SK-N-SH (cell line): ENCODE results near the gene OR6B1. TPM values are rescaled to one million over a fixed set of nuclear protein-coding genes. Genes with fewer than 3 reads are reported as not detected.

Experiments
- CTCF ChIA-PET: fragments of 300-600, 350-600 bp; formaldehyde crosslinking; extraction: SDS; loops from one replicate; lab custom pipeline; 2021; lab: Yijun Ruan, JAX
- POLR2A ChIA-PET: fragments of 350-600 bp; sonication (Branson Sonifier 250); formaldehyde crosslinking; extraction: SDS; loops from one replicate; lab custom pipeline; 2020; ENCODE audit warnings: antibody characterized with exemption, inconsistent platforms; lab: Yijun Ruan, JAX
- DNase-seq: peaks from one replicate; pipeline ENCODE4 v3.0.0; 2012
- H2AFZ ChIP-seq: fragments of 200-600 bp; sonication (generic); 2 replicates; pipeline ENCODE4 v1.8.1; 2016; ENCODE audit warnings: antibody characterized with exemption, mild to moderate bottlenecking, low read depth
- H3F3A ChIP-seq: fragments of 200-600 bp; sonication (generic); replicated peaks from 2 replicates; pipeline ENCODE3; 2016; ENCODE audit warnings: antibody characterized with exemption, mild to moderate bottlenecking; ENCODE audit not compliant: insufficient read depth
- H3K27ac ChIP-seq, 2 experiments: fragments of 200-500 bp in 1 of 2; fragments of 200-600 bp in 1 of 2; sonication (Bioruptor generic) in 1 of 2; sonication (generic), shearing (Covaris generic) in 1 of 2; 2 replicates each; pipeline versions ENCODE4 v1.5.1 to v1.6.1; 2014 to 2016; ENCODE audit warnings: low read depth in 2 of 2, inconsistent platforms in 1 of 2, low read length in 1 of 2, mild to moderate bottlenecking in 1 of 2, mixed read lengths in 1 of 2
- H3K27me3 ChIP-seq: fragments of 200-600 bp; sonication (generic), shearing (Covaris generic); 2 replicates; pipeline ENCODE4 v1.6.1; 2016; ENCODE audit warnings: mixed run types; ENCODE audit not compliant: insufficient read depth
- H3K36me3 ChIP-seq, 2 experiments: fragments of 200-500 bp in 1 of 2; fragments of 200-600 bp in 1 of 2; sonication (Bioruptor generic) in 1 of 2; sonication (generic) in 1 of 2; replicated peaks in 1 of 2; 2 replicates each; pipeline versions ENCODE3 to v1.5.1; 2014 to 2016; ENCODE audit warnings: low read length in 1 of 2, mild to moderate bottlenecking in 1 of 2; ENCODE audit not compliant: insufficient read depth in 2 of 2, control insufficient read depth in 1 of 2
- H3K4me1 ChIP-seq, 2 experiments: fragments of 200-500 bp in 1 of 2; fragments of 200-600 bp in 1 of 2; sonication (Bioruptor generic) in 1 of 2; sonication (generic), shearing (Covaris generic) in 1 of 2; 2 replicates each; pipeline versions ENCODE4 v1.5.1 to v1.6.1; 2014 to 2016; ENCODE audit warnings: low read depth in 1 of 2, low read length in 1 of 2, mixed run types in 1 of 2; ENCODE audit not compliant: insufficient read depth in 2 of 2, control insufficient read depth in 1 of 2
- H3K4me2 ChIP-seq: fragments of 200-600 bp; sonication (generic), shearing (Covaris generic); 2 replicates; pipeline ENCODE4 v1.6.1; 2017; ENCODE audit warnings: mixed run types
- H3K4me3 ChIP-seq, 2 experiments: fragments of 200-500 bp in 1 of 2; fragments of 200-600 bp in 1 of 2; sonication (Bioruptor generic) in 1 of 2; sonication (generic), shearing (Covaris generic) in 1 of 2; 2 replicates each; pipeline versions ENCODE4 v1.5.1 to v1.8.1; 2014 to 2016; ENCODE audit warnings: low read depth in 2 of 2, inconsistent platforms in 1 of 2, low read length in 1 of 2, mild to moderate bottlenecking in 1 of 2, mixed read lengths in 1 of 2, moderate library complexity in 1 of 2
- H3K79me2 ChIP-seq: fragments of 200-600 bp; sonication (generic); 2 replicates; pipeline ENCODE4 v1.8.1; 2017; ENCODE audit warnings: mild to moderate bottlenecking; ENCODE audit not compliant: insufficient read depth
- H3K9ac ChIP-seq: fragments of 200-600 bp; sonication (generic); 2 replicates; pipeline ENCODE4 v1.6.1; 2017; ENCODE audit warnings: mixed run types
- H3K9me2 ChIP-seq: fragments of 200-600 bp; sonication (generic); 2 replicates; pipeline ENCODE4 v1.6.1; 2017; ENCODE audit warnings: mixed run types
- H3K9me3 ChIP-seq: fragments of 200-600 bp; sonication (generic); 2 replicates; pipeline ENCODE4 v1.6.1; 2017; ENCODE audit warnings: mixed run types, mild to moderate bottlenecking, moderate library complexity
- H4K20me1 ChIP-seq: fragments of 200-600 bp; sonication (generic); 2 replicates; pipeline ENCODE4 v1.6.1; 2017; ENCODE audit warnings: mild to moderate bottlenecking, mixed run types; ENCODE audit not compliant: insufficient read depth
- CHD2 ChIP-seq: fragments of 150-350 bp; IDR thresholded peaks from 2 replicates; pipeline ENCODE4 v1.6.1; 2018; ENCODE audit warnings: low read length; ENCODE audit not compliant: partially characterized antibody
- EP300 ChIP-seq, 2 experiments: IDR thresholded peaks; 2 replicates each; pipeline versions ENCODE4 v1.4.0 to v1.6.1; 2012; ENCODE audit warnings: borderline replicate concordance in 1 of 2, low read depth in 1 of 2, low read length in 1 of 2
- FOSL2 ChIP-seq: IDR thresholded peaks from 2 replicates; pipeline ENCODE4 v1.4.0; 2012; ENCODE audit warnings: low read depth, mild to moderate bottlenecking, moderate library complexity, borderline replicate concordance
- FOXJ3 ChIP-seq: sonication (generic); formaldehyde crosslinking; IDR thresholded peaks from 2 replicates; pipeline ENCODE4 v1.5.1; 2020; ENCODE audit warnings: mild to moderate bottlenecking, missing genetic modification reagents
- MEF2A ChIP-seq: IDR thresholded peaks from 2 replicates; pipeline ENCODE4 v1.4.0; 2012; ENCODE audit warnings: low read depth, borderline replicate concordance
- MXI1 ChIP-seq: IDR thresholded peaks from 2 replicates; pipeline ENCODE4 v1.6.1; 2012; ENCODE audit warnings: mild to moderate bottlenecking, low read depth, low read length, improper control_type of control experiment
- NFIC ChIP-seq: IDR thresholded peaks from 2 replicates; pipeline ENCODE4 v1.4.0; 2012; ENCODE audit warnings: borderline replicate concordance
- NRF1 ChIP-seq: IDR thresholded peaks from 2 replicates; pipeline ENCODE4 v1.6.1; 2012; ENCODE audit warnings: low read depth, mild to moderate bottlenecking, low read length
- RAD21 ChIP-seq: IDR thresholded peaks from 2 replicates; pipeline ENCODE4 v1.6.1; 2012; ENCODE audit warnings: mild to moderate bottlenecking, low read length
- RCOR1 ChIP-seq: fragments of 150-350 bp; IDR thresholded peaks from 2 replicates; pipeline ENCODE4 v1.6.1; 2017; ENCODE audit warnings: antibody characterized with exemption, low read length
- RXRA ChIP-seq: IDR thresholded peaks from 2 replicates; pipeline ENCODE4 v1.4.0; 2012; ENCODE audit warnings: low read depth, mild to moderate bottlenecking, borderline replicate concordance
- SIN3A ChIP-seq: IDR thresholded peaks from 2 replicates; pipeline ENCODE4 v1.6.1; 2012; ENCODE audit warnings: low read depth, mild to moderate bottlenecking, low read length, moderate library complexity, borderline replicate concordance
- SMC3 ChIP-seq: IDR thresholded peaks from 2 replicates; pipeline ENCODE4 v1.6.1; 2012; ENCODE audit warnings: low read depth, low read length, improper control_type of control experiment
- TEAD4 ChIP-seq: IDR thresholded peaks from 2 replicates; pipeline ENCODE4 v1.4.0; 2012; ENCODE audit warnings: mild to moderate bottlenecking, borderline replicate concordance; ENCODE audit not compliant: insufficient read depth
- WGBS: methylation state at CpG from one replicate; pipeline ENCODE4 v1.1.6; 2017; ENCODE audit warnings: low lambda C conversion rate; 5-methylcytosine and 5-hydroxymethylcytosine counted together
- polyA plus RNA-seq, 3 experiments: library from polyadenylated mRNA; depleted of rRNA; stranded (reverse); fragments of >200 nt; gene quantifications; 2 replicates each; pipeline ENCODE4 v1.2.3, GENCODE V29; 2012
- TF ChIP-seq, protein P1 (sequence below): fragments of 150-350 bp; IDR thresholded peaks from 2 replicates; pipeline ENCODE4 v1.6.1; 2017; ENCODE audit warnings: antibody characterized with exemption, low read length, low read depth, borderline replicate concordance
- TF ChIP-seq, protein P2 (sequence below): fragments of 150-350 bp; IDR thresholded peaks from 2 replicates; pipeline ENCODE4 v1.6.1; 2016; ENCODE audit warnings: mild to moderate bottlenecking, low read depth, low read length
- TF ChIP-seq, protein P3 (sequence below): fragments of 200-600 bp; sonication (generic); IDR thresholded peaks from 2 replicates; pipeline ENCODE4 v1.6.1; 2017; ENCODE audit warnings: antibody characterized with exemption, mild to moderate bottlenecking, moderate library complexity

Gene OR6B1
- polyA plus RNA-seq, 1 of the 3 experiments (the other 2 are of a cell fraction): not detected

- POLR2A ChIA-PET: no interaction called here
- 7% methylated on average over 5 of the region's 5 CpGs for WGBS
These were observed 11.5 kb downstream of the OR6B1 start for GRCh38 chr7:144011458-144012230.

DNA sequence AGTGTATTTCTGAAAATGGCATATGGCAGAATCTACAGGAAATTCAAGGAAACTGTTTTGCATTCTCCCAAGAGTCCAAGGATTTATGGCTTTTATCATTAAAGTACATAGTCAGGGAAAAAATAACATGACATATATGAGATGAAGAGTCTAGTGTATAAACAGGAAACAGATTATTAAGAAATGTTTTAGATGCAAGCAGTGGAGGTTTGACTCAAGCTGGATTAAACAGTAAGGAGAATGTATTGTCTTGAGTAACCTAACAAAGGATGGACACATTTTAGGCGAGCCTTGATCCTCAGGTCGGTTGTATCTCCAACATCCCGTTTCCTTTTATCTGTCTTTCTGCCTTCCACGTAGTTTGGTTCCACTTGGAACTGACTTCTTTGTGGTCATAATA, 17.9 kb downstream of the OR6B1 start:
- Histone ChIP-seq H3K27me3 (no peaks in the 10 kb centered on the region), H3K79me2 (no peaks in the 10 kb centered on the region), H3F3A (peaks cover 6% of the 10 kb centered on the region), H3K9me2 (no peaks in the 10 kb centered on the region), H3K9me3 (no peaks in the 10 kb centered on the region), H3K4me1 (0 out of 4 replicates have a peak, but pooled peaks cover 0 to 6% of the 10 kb centered on the region in 2 experiments), H4K20me1 (no peaks in the 10 kb centered on the region), H3K4me3 (no peak overlapping the region), H2AFZ (no peak overlapping the region), H3K27ac (no peak overlapping the region), H3K36me3 (no peaks in the 10 kb centered on the region), H3K9ac (no peak overlapping the region), H3K4me2 (no peak overlapping the region)
- 21% methylated on average over 4 of the region's 4 CpGs for WGBS
- no peak for DNase-seq
- TF ChIP-seq TEAD4: no peak
- TF ChIP-seq SMC3: no peak
- no peak for TF ChIP-seq NFIC
- TF ChIP-seq RCOR1: no peak
- TF ChIP-seq, protein P1, sequence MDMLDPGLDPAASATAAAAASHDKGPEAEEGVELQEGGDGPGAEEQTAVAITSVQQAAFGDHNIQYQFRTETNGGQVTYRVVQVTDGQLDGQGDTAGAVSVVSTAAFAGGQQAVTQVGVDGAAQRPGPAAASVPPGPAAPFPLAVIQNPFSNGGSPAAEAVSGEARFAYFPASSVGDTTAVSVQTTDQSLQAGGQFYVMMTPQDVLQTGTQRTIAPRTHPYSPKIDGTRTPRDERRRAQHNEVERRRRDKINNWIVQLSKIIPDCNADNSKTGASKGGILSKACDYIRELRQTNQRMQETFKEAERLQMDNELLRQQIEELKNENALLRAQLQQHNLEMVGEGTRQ: no peak
- TF ChIP-seq, protein P2, sequence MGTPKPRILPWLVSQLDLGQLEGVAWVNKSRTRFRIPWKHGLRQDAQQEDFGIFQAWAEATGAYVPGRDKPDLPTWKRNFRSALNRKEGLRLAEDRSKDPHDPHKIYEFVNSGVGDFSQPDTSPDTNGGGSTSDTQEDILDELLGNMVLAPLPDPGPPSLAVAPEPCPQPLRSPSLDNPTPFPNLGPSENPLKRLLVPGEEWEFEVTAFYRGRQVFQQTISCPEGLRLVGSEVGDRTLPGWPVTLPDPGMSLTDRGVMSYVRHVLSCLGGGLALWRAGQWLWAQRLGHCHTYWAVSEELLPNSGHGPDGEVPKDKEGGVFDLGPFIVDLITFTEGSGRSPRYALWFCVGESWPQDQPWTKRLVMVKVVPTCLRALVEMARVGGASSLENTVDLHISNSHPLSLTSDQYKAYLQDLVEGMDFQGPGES: no peak
- no peak for TF ChIP-seq FOSL2
- no peak for TF ChIP-seq RAD21
- TF ChIP-seq FOXJ3 (CRISPR knock-in tag): no peak
- TF ChIP-seq CHD2: no peak
- no peak for TF ChIP-seq EP300 (IDR thresholded peaks at IDR 0.05; ENCODE audit: borderline replicate concordance in 1 of 2, low read depth in 1 of 2, low read length in 1 of 2)
- no peak for TF ChIP-seq MXI1
- TF ChIP-seq RXRA: no peak
- no peak for TF ChIP-seq NRF1
- no peak for TF ChIP-seq MEF2A
- TF ChIP-seq SIN3A: no peak
- CTCF ChIA-PET: no interaction called here
- POLR2A ChIA-PET: no interaction called here

More at GRCh38 chr7:144011458-144012230, 11.5 kb downstream of the OR6B1 start:
- CTCF ChIA-PET: interaction anchor here (0.9 to 1.6 kb wide), 10 partner anchors 9 to 283 kb away, joined by 3 to 5 read pairs (median 4); no protein-coding TSS in a partner anchor
- H3K4me3 ChIP-seq: no peak overlapping the region
- H3K4me2 ChIP-seq: no peak overlapping the region
- peak; percentile 30 for DNase-seq
- no peak overlapping the region for H3K9ac ChIP-seq
- H3K36me3 ChIP-seq: no peaks in the 10 kb centered on the region
- H3K4me1 ChIP-seq: no peaks in the 10 kb centered on the region
- no peak for TF ChIP-seq MEF2A
- peak; percentile 83 for TF ChIP-seq RAD21
- TF ChIP-seq SMC3: peak; percentile 82
- TF ChIP-seq, protein P1: no peak
- TF ChIP-seq, protein P3, sequence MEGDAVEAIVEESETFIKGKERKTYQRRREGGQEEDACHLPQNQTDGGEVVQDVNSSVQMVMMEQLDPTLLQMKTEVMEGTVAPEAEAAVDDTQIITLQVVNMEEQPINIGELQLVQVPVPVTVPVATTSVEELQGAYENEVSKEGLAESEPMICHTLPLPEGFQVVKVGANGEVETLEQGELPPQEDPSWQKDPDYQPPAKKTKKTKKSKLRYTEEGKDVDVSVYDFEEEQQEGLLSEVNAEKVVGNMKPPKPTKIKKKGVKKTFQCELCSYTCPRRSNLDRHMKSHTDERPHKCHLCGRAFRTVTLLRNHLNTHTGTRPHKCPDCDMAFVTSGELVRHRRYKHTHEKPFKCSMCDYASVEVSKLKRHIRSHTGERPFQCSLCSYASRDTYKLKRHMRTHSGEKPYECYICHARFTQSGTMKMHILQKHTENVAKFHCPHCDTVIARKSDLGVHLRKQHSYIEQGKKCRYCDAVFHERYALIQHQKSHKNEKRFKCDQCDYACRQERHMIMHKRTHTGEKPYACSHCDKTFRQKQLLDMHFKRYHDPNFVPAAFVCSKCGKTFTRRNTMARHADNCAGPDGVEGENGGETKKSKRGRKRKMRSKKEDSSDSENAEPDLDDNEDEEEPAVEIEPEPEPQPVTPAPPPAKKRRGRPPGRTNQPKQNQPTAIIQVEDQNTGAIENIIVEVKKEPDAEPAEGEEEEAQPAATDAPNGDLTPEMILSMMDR: peak; percentile 69
- no peaks in the 10 kb centered on the region for H3K9me3 ChIP-seq
- H2AFZ ChIP-seq: no peak overlapping the region
- no peak overlapping the region for H3K27ac ChIP-seq
- H3K9me2 ChIP-seq: no peaks in the 10 kb centered on the region
- no peaks in the 10 kb centered on the region for H3K79me2 ChIP-seq
- no peaks in the 10 kb centered on the region for H3F3A ChIP-seq
- no peaks in the 10 kb centered on the region; the same call in 1 of the 2 replicates for H3K27me3 ChIP-seq
- H4K20me1 ChIP-seq: no peaks in the 10 kb centered on the region
